Measurements from ENCODE around the gene AGRN.

- TF ChIP-seq POLR2A (IDR thresholded peaks at IDR 0.05; ENCODE audit: low read depth, low read length) (no peak), CTCF (conservative IDR thresholded peaks at IDR 0.05; ENCODE audit: low read depth, low read length) (no peak), USF2 (IDR thresholded peaks at IDR 0.05; ENCODE audit: low read depth, low read length) (no peak), SMC3 (IDR thresholded peaks at IDR 0.05; ENCODE audit: low read depth, low read length) (no peak), MXI1 (IDR thresholded peaks at IDR 0.05; ENCODE audit: borderline replicate concordance, low read depth, low read length) (no peak), FOS (IDR thresholded peaks at IDR 0.05; ENCODE audit: low read depth, low read length) (no peak), BHLHE40 (IDR thresholded peaks at IDR 0.05; ENCODE audit: low read depth, low read length) (no peak), CHD1 (IDR thresholded peaks at IDR 0.05; ENCODE audit: low read depth, low read length) (no peak), MAFK (IDR thresholded peaks at IDR 0.05; ENCODE audit: low read depth, low read length) (no peak), NFE2L2 (IDR thresholded peaks at IDR 0.05; ENCODE audit: low read depth, low read length) (no peak), RAD21 (IDR thresholded peaks at IDR 0.05; ENCODE audit: low read length) (no peak), MAZ (IDR thresholded peaks at IDR 0.05; ENCODE audit: borderline replicate concordance, low read depth, low read length) (no peak)
Observed at GRCh38 chr1:1090424-1091343, 70.8 kb downstream of the AGRN start.

Measured in IMR-90 (cell line).